Subcutaneous adipose tissue (tissue), 4 donors: Measurements from ENCODE around the gene GLIS1. TPM values are rescaled to one million over a fixed set of nuclear protein-coding genes. Genes with fewer than 3 reads are reported as not detected.

ENCODE experiments used
- CTCF ChIP-seq: fragments of 450-650 bp; IDR thresholded peaks from one replicate; pipeline ENCODE4 v1.5.1; 2016; ENCODE audit warnings: low read depth, mild to moderate bottlenecking, control low read depth, antibody characterized with exemption, moderate library complexity
- total RNA-seq, 4 donors: library from RNA; depleted of rRNA; stranded (reverse); fragments of >200 nt; gene quantifications; one replicate each; pipeline ENCODE4 v1.1.0, GENCODE V29; 2016

GLIS1 gene
- total RNA-seq, 4 donors from 2014 or later = 0.17 to 3.6 TPM; not detected in 2

- TF ChIP-seq CTCF = no peak
Measured at GRCh38 chr1:53699981-53700380, 39.0 kb downstream of the GLIS1 start.

GRCh38 chr1:53698384-53698980 is 40.5 kb downstream of the GLIS1 start:
- no peak for TF ChIP-seq CTCF

GRCh38 chr1:53697721-53698383 is 41.1 kb downstream of the GLIS1 start:
- no peak for TF ChIP-seq CTCF

GRCh38 chr1:53696990-53697389 is 42.0 kb downstream of the GLIS1 start:
- TF ChIP-seq CTCF = no peak

GRCh38 chr1:53696571-53696970 is 42.4 kb downstream of the GLIS1 start:
- TF ChIP-seq CTCF = no peak

- no peak for TF ChIP-seq CTCF
Measured at GRCh38 chr1:53696051-53696450, 42.9 kb downstream of the GLIS1 start.

- no peak for TF ChIP-seq CTCF
Measured at GRCh38 chr1:53695116-53695515, 43.8 kb downstream of the GLIS1 start.
